Body of pancreas (tissue), 4 donors: Measurements from ENCODE around the gene LCN10. TPM values are rescaled to one million over a fixed set of nuclear protein-coding genes. Genes with fewer than 3 reads are reported as not detected.

Source experiments
- ATAC-seq: fragments of 150-250 bp; one replicate; pipeline ENCODE4 v1.9.1; 2016
- DNase-seq, 4 donors: peaks; one replicate each; pipeline ENCODE4 v3.0.0-alpha.2; 2019
- H3K27ac ChIP-seq, 4 donors: fragments of 200-600 bp; sonication (generic); 1 replicate in 3 of 4; 2 replicates in 1 of 4; pipeline versions ENCODE4 v1.5.1 to v1.6.1; 2016 to 2019; ENCODE audit warnings: mild to moderate bottlenecking in 1 of 4, mixed read lengths in 1 of 4, moderate library complexity in 1 of 4
- H3K27me3 ChIP-seq, 2 donors: fragments of 200-600 bp; sonication (generic); one replicate each; pipeline ENCODE4 v1.6.0; 2016; ENCODE audit warnings: mild to moderate bottlenecking in 1 of 2
- H3K36me3 ChIP-seq, 2 donors: fragments of 200-600 bp; sonication (generic); replicated peaks in 1 of 2; 2 replicates each; pipeline ENCODE4 v1.5.1; 2016; ENCODE audit warnings: low read depth in 2 of 2; ENCODE audit not compliant: insufficient read depth in 1 of 2
- H3K4me1 ChIP-seq: fragments of 200-600 bp; sonication (generic); one replicate; pipeline ENCODE4 v1.6.0; 2016
- H3K4me3 ChIP-seq, 2 donors: fragments of 200-600 bp; sonication (generic); 1 replicate in 1 of 2; 2 replicates in 1 of 2; pipeline ENCODE4 v1.5.1; 2016 to 2019
- H3K9me3 ChIP-seq, 3 donors: fragments of 200-600 bp; sonication (generic); 1 replicate in 2 of 3; 2 replicates in 1 of 3; pipeline ENCODE4 v1.5.1; 2016
- POLR2A ChIP-seq, 3 donors: fragments of 450-650 bp; IDR thresholded peaks; one replicate each; pipeline ENCODE4 v1.6.1; 2016; ENCODE audit warnings: antibody characterized with exemption in 3 of 3, mild to moderate bottlenecking in 2 of 3
- WGBS, 2 donors: methylation state at CpG; one replicate each; pipeline ENCODE4 v1.1.5; 2017; 5-methylcytosine and 5-hydroxymethylcytosine counted together
- intact Hi-C: fragments of 100-400 bp; cut with DNase I; formaldehyde crosslinking; loops from one replicate; pipeline ENCODE4 v1.15.1; 2023
- total RNA-seq, 2 donors: library from RNA; depleted of rRNA; stranded (reverse); fragments of >200 nt; gene quantifications; one replicate each; pipeline ENCODE4 v1.1.0, GENCODE V29; 2016
- TF ChIP-seq, protein P1 (sequence below), 7 experiments: fragments of 450-650 bp in 4 of 7; fragments of 200-600 bp in 3 of 7; sonication (generic) in 3 of 7; IDR thresholded peaks; one replicate each; pipeline ENCODE4 v1.5.1; 2016 to 2019; ENCODE audit warnings: antibody characterized with exemption in 7 of 7

Gene LCN10
- total RNA-seq, 2 donors from 2014 or later: 0.78 to 4.6 TPM

DNA sequence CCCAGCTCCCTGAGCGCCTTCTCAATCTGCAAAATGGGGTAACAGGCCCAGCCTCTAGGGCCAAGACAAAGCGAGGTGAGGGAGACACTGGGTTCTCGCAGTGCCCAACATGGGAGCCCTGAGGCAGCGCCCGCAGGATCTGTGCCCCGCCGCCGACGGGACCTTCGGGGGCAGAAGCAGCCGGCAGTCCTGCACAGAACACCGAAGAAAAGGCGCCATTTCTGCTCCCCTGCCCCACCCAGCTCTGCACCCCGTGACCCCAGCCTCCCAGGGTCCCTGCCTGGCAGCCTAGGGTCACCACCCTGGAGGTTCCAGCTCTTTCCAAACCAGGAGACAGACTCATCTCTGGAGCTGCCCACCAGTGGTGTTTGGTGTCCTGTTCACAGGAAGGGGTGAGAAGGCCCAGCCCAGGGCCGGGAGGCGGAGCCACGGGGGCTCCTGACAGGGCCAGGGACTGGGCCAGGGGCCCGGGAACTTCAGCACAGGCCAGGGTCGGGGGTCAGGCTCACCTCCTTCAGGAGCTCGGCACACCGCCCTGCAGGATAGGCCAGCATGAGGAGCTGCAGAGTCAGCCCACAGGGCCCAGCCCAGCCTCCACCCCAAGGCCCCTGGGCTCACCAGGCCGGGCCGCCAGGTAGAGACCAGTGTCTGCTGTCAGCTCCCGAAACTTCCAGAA, 12.0 kb upstream of the LCN10 start:
- intact Hi-C loops: no loop called here
- no peak for DNase-seq
- Histone ChIP-seq H3K4me3 (no peak overlapping the region), H3K36me3 (no peaks in the 10 kb centered on the region), H3K4me1 (no peaks in the 10 kb centered on the region), H3K9me3 (peaks cover 0 to 6% (median 0%) of the 10 kb centered on the region in 3 donors), H3K27ac (no peak overlapping the region), H3K27me3 (no peaks in the 10 kb centered on the region)
- no peak for ATAC-seq
- 76 to 89% methylated on average over 10 to 11 of the region's 24 CpGs for WGBS, 2 donors
- TF ChIP-seq, protein P1, sequence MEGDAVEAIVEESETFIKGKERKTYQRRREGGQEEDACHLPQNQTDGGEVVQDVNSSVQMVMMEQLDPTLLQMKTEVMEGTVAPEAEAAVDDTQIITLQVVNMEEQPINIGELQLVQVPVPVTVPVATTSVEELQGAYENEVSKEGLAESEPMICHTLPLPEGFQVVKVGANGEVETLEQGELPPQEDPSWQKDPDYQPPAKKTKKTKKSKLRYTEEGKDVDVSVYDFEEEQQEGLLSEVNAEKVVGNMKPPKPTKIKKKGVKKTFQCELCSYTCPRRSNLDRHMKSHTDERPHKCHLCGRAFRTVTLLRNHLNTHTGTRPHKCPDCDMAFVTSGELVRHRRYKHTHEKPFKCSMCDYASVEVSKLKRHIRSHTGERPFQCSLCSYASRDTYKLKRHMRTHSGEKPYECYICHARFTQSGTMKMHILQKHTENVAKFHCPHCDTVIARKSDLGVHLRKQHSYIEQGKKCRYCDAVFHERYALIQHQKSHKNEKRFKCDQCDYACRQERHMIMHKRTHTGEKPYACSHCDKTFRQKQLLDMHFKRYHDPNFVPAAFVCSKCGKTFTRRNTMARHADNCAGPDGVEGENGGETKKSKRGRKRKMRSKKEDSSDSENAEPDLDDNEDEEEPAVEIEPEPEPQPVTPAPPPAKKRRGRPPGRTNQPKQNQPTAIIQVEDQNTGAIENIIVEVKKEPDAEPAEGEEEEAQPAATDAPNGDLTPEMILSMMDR (IDR thresholded peaks at IDR 0.05): no peak
- TF ChIP-seq POLR2A (IDR thresholded peaks at IDR 0.05): no peak

DNA sequence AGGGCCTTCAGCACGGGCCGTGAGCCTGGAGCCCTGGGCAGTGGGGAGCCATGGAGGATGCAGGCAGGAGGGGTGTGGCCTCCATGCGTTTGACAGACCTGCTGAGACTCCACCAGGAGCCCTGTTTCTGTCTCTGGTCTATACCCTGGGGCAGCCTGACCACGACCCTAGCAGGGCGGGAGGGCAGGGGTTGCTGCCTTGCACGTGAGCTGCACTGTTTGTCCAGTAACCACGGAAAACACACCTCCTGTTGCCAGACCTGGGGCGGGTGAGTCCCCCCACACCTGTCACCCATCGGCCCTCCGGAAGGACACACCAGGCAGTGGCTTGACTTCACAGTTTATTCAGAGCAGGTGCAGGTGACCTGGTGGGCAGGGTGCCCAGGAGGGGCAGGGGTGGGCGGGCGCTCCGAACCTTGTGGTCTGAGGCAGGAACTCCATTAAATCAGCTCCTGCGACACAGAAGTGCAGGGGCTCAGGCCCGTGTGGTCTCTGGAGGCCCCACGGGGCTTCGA, 11.4 kb upstream of the LCN10 start:
- H3K9me3 ChIP-seq: peaks cover 0 to 6% (median 0%) of the 10 kb centered on the region in 3 donors
- H3K27me3 ChIP-seq: no peaks in the 10 kb centered on the region
- no peak overlapping the region for H3K4me3 ChIP-seq
- H3K4me1 ChIP-seq: peaks cover 3% of the 10 kb centered on the region
- WGBS, 2 donors: 74 to 100% methylated on average over 1 to 14 of the region's 17 CpGs
- DNase-seq (no peak), ATAC-seq (no peak)
- intact Hi-C loops: no loop called here
- TF ChIP-seq, protein P1 (IDR thresholded peaks at IDR 0.05): no peak
- TF ChIP-seq POLR2A (IDR thresholded peaks at IDR 0.05): no peak
- H3K36me3 ChIP-seq: no peaks in the 10 kb centered on the region
- H3K27ac ChIP-seq: no peak overlapping the region

DNA sequence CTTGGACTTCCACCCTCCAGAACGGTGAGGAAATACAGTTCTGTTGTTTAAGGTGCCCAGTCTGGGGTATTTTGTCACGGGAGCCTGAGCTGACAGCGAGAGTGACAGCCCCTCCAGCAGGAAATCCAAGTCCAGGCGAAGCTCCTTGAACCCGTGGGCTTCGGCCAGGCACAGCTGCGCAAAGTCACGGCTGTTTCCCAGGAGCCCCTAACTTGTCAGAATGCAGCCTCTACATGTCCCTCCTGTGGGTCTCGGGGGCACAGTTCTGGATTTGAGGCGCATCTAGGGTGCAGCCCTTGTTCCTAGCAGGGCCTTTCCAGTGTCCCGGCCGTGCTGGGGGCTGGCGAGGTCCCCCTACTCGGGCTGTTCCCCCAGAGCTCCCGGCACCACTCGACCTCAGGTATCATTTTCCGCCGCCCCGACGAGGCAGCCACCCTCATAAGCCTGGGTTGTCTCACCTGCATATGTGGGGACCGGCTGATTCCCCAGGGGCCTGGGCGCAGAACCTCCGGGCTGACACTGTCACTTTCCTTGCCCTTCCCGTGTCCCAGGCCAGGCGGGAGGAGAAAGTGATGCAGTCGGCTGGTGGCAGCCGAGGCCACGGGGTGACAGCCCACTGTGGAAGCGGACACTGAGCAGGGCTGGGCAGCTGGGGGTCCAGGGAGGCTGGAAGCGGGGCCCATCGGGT, 10.8 kb upstream of the LCN10 start:
- Histone ChIP-seq H3K4me3 (no peak overlapping the region), H3K27ac (no peak overlapping the region), H3K4me1 (peaks cover 9% of the 10 kb centered on the region), H3K36me3 (no peaks in the 10 kb centered on the region), H3K27me3 (no peaks in the 10 kb centered on the region), H3K9me3 (peaks cover 0 to 6% (median 0%) of the 10 kb centered on the region in 3 donors)
- no peak for TF ChIP-seq POLR2A (IDR thresholded peaks at IDR 0.05)
- TF ChIP-seq, protein P1 (IDR thresholded peaks at IDR 0.05): no peak
- DNase-seq (no peak), ATAC-seq (no peak)
- intact Hi-C loops: no loop called here
- WGBS, 2 donors: 78 to 90% methylated on average over 16 to 31 of the region's 31 CpGs

DNA sequence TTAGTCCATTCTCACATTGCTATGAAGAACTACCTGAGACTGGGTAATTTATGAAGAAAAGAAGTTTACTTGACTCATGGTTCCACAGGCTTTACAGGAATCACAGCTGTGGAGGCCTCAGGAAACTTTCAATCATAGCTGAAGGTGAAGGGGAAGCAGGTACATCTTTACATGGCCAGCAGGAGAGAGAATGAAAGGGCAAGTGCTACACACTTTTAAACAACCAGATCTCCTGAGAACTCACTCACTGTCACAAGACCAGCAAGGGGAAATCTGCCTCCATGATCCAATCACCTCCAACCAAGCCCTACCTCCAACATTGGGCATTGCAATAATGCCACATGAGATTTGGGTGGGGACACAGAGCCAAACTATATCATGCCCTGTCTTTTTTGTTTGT, 9.1 kb upstream of the LCN10 start:
- no peak for ATAC-seq

More for the DNA sequence above, 9.1 kb upstream of the LCN10 start:
- H3K9me3 ChIP-seq: peaks cover 0 to 6% (median 0%) of the 10 kb centered on the region in 3 donors
- TF ChIP-seq, protein P1 (IDR thresholded peaks at IDR 0.05): no peak
- TF ChIP-seq POLR2A (IDR thresholded peaks at IDR 0.05): no peak
- no peaks in the 10 kb centered on the region for H3K36me3 ChIP-seq
- H3K4me3 ChIP-seq: no peak overlapping the region
- no peak for DNase-seq
- no peak overlapping the region for H3K27ac ChIP-seq
- intact Hi-C loops: no loop called here
- H3K4me1 ChIP-seq: peaks cover 13% of the 10 kb centered on the region
- no peaks in the 10 kb centered on the region for H3K27me3 ChIP-seq
